ENCODE data around the gene SPTLC1.

GRCh38 chr9:92146610-92147009 lies 31.4 kb upstream of the SPTLC1 start:
- TF ChIP-seq YY1 (IDR thresholded peaks at IDR 0.05; ENCODE audit: low read depth) (no peak), TCF12 (IDR thresholded peaks at IDR 0.05; ENCODE audit: low read depth) (no peak), CEBPB (IDR thresholded peaks at IDR 0.05) (no peak), EP300 (IDR thresholded peaks at IDR 0.05; ENCODE audit: borderline replicate concordance) (no peak), REST (IDR thresholded peaks at IDR 0.05; ENCODE audit: low read depth) (no peak), TAF1 (IDR thresholded peaks at IDR 0.05; ENCODE audit: low read depth) (no peak), CREB1 (IDR thresholded peaks at IDR 0.05; ENCODE audit: low read depth) (no peak), RAD21 (IDR thresholded peaks at IDR 0.05; ENCODE audit: low read depth) (no peak), TEAD4 (IDR thresholded peaks at IDR 0.05) (no peak), NFIC (IDR thresholded peaks at IDR 0.05) (no peak), FOXM1 (IDR thresholded peaks at IDR 0.05; ENCODE audit: borderline replicate concordance, low read depth) (no peak), EGR1 (IDR thresholded peaks at IDR 0.05) (no peak)
- TF ChIP-seq, protein P1, sequence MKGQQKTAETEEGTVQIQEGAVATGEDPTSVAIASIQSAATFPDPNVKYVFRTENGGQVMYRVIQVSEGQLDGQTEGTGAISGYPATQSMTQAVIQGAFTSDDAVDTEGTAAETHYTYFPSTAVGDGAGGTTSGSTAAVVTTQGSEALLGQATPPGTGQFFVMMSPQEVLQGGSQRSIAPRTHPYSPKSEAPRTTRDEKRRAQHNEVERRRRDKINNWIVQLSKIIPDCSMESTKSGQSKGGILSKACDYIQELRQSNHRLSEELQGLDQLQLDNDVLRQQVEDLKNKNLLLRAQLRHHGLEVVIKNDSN (IDR thresholded peaks at IDR 0.05), result no peak

All from Ishikawa (cell line).